GM18526 (cell line): ENCODE measurements around the gene BRD3OS.

Source experiments
- POLR2A ChIP-seq: IDR thresholded peaks from 3 replicates; pipeline ENCODE4 v1.6.1; 2011; ENCODE audit not compliant: insufficient read length; ENCODE audit errors: extremely low read depth

BRD3OS gene

GRCh38 chr9:133982971-133983720, 42.1 kb upstream of the BRD3OS start:
- no peak for TF ChIP-seq POLR2A

GRCh38 chr9:133986061-133986460, 39.2 kb upstream of the BRD3OS start:
- no peak for TF ChIP-seq POLR2A

GRCh38 chr9:133986774-133987445, 38.4 kb upstream of the BRD3OS start:
- no peak for TF ChIP-seq POLR2A

GRCh38 chr9:133987446-133987788, 37.9 kb upstream of the BRD3OS start:
- TF ChIP-seq POLR2A, result no peak

GRCh38 chr9:133987946-133988665, 37.2 kb upstream of the BRD3OS start:
- TF ChIP-seq POLR2A, result no peak

GRCh38 chr9:133989625-133990365, 35.5 kb upstream of the BRD3OS start:
- TF ChIP-seq POLR2A, result no peak

GRCh38 chr9:133990366-133991213, 34.7 kb upstream of the BRD3OS start:
- no peak for TF ChIP-seq POLR2A

GRCh38 chr9:133991214-133991921, 33.9 kb upstream of the BRD3OS start:
- TF ChIP-seq POLR2A, result no peak

- TF ChIP-seq POLR2A, result peak; percentile 61
These were observed 33.1 kb upstream of the BRD3OS start, which contains the start of gene VAV2 for GRCh38 chr9:133991964-133992779. TSS of gene VAV2 (minus strand) at chr9:133992324. CDS start at chr9:133992278, 46 bp downstream.

GRCh38 chr9:133992780-133993634, 32.3 kb upstream of the BRD3OS start:
- peak; percentile 35 for TF ChIP-seq POLR2A

- TF ChIP-seq POLR2A, result no peak
These were observed 31.5 kb upstream of the BRD3OS start for GRCh38 chr9:133993635-133994253.
